AG08395 (cell line): Measurements from ENCODE around the gene ANO6.

ENCODE experiments used
- DNase-seq: peaks from one replicate; pipeline ENCODE4 v3.0.0; 2012; ENCODE audit warnings: mixed read lengths, low spot score

The ANO6 gene

GRCh38 chr12:45281994-45282393 lies 66.1 kb downstream of the ANO6 start:
- no peak for DNase-seq

- DNase-seq = no peak
These were observed 66.5 kb downstream of the ANO6 start for GRCh38 chr12:45282411-45282810.

GRCh38 chr12:45284096-45284901 lies 68.4 kb downstream of the ANO6 start:
- DNase-seq = peak; percentile 48

GRCh38 chr12:45285717-45286116 lies 69.8 kb downstream of the ANO6 start:
- DNase-seq = no peak

GRCh38 chr12:45286621-45287020 lies 70.7 kb downstream of the ANO6 start:
- DNase-seq = no peak

- no peak for DNase-seq
These were observed 73.6 kb downstream of the ANO6 start for GRCh38 chr12:45289245-45290215.

GRCh38 chr12:45290216-45290605 lies 74.3 kb downstream of the ANO6 start:
- DNase-seq = peak; percentile 54

- DNase-seq = no peak
These were observed 75.6 kb downstream of the ANO6 start for GRCh38 chr12:45291518-45291917.

- DNase-seq = no peak
These were observed 76.7 kb downstream of the ANO6 start for GRCh38 chr12:45292486-45293195.

- no peak for DNase-seq
These were observed 79.0 kb downstream of the ANO6 start for GRCh38 chr12:45294906-45295305.

- DNase-seq = no peak
These were observed 80.2 kb downstream of the ANO6 start for GRCh38 chr12:45296046-45296586.

- no peak for DNase-seq
These were observed 82.2 kb downstream of the ANO6 start for GRCh38 chr12:45298047-45298446.

GRCh38 chr12:45298721-45299692 lies 83.1 kb downstream of the ANO6 start:
- DNase-seq = peak; percentile 60

- peak; percentile 10 for DNase-seq
These were observed 86.9 kb downstream of the ANO6 start for GRCh38 chr12:45302621-45303369.

- DNase-seq = no peak
These were observed 88.0 kb downstream of the ANO6 start for GRCh38 chr12:45303945-45304344.

GRCh38 chr12:45304514-45305178 lies 88.8 kb downstream of the ANO6 start:
- DNase-seq = no peak

GRCh38 chr12:45305907-45306306 lies 90.0 kb downstream of the ANO6 start:
- peak; percentile 5 for DNase-seq

- DNase-seq = peak; percentile 54
These were observed 94.1 kb downstream of the ANO6 start for GRCh38 chr12:45309836-45310626.

- DNase-seq = no peak
These were observed 94.7 kb downstream of the ANO6 start for GRCh38 chr12:45310627-45310968.
